Natural killer cell treated with Interleukin-12 subunit alpha and Interleukin-12 subunit beta and Interleukin-15 and Interleukin-18, amount 100 ng/mL, for 72 hours (primary cell): Measurements from ENCODE around the gene VWA8. TPM values are rescaled to one million over a fixed set of nuclear protein-coding genes. Genes with fewer than 3 reads are reported as not detected.
"Not testable (repeated sequence)": the region's sequence is repeated elsewhere in the genome, so short reads cannot be mapped to it uniquely, and the experiment has no call there.

Experiments used
- ATAC-seq, 2 donors: fragments of 150-1000 bp; cut with Tn5 transposase in 1 of 2; sonication (Bioruptor Pico), chemical (Tn5 transposase) in 1 of 2; 2 replicates each; pipeline ENCODE4 v1.10.0; 2021
- DNase-seq: peaks from one replicate; pipeline ENCODE4 v3.0.0; 2022; ENCODE audit warnings: low spot score
- H3K27ac Mint-ChIP-seq, 2 donors: 1 replicate in 1 of 2; 2 replicates in 1 of 2; pipeline ENCODE4 v1.8.0; 2022; ENCODE audit warnings: mixed read lengths in 2 of 2, mild to moderate bottlenecking in 1 of 2, moderate library complexity in 1 of 2
- H3K27me3 Mint-ChIP-seq, 2 donors: 1 replicate in 1 of 2; 2 replicates in 1 of 2; pipeline ENCODE4 v1.8.0; 2022; ENCODE audit warnings: mixed read lengths in 2 of 2
- H3K36me3 Mint-ChIP-seq: one replicate; pipeline ENCODE4 v1.8.0; 2022; ENCODE audit warnings: mixed read lengths
- H3K4me1 Mint-ChIP-seq, 2 donors: 1 replicate in 1 of 2; 2 replicates in 1 of 2; pipeline ENCODE4 v1.8.0; 2022; ENCODE audit warnings: low read depth in 2 of 2, mixed read lengths in 2 of 2, mild to moderate bottlenecking in 1 of 2
- H3K4me3 Mint-ChIP-seq: one replicate; pipeline ENCODE4 v1.8.0; 2022; ENCODE audit warnings: mixed read lengths
- H3K9me3 Mint-ChIP-seq: 2 replicates; pipeline ENCODE4 v1.8.0; 2022; ENCODE audit warnings: mixed read lengths
- total RNA-seq, 2 donors: library from RNA; stranded (reverse); gene quantifications; one replicate each; pipeline ENCODE4 v1.2.3, GENCODE V29; 2022

VWA8 gene
- total RNA-seq, 2 donors from 2014 or later, result 15.6 to 24.0 TPM

- no peak overlapping the region for H3K4me3 Mint-ChIP-seq
- peaks cover 6% of the 10 kb centered on the region for H3K36me3 Mint-ChIP-seq
- H3K4me1 Mint-ChIP-seq, result peaks cover 3 to 4% of the 10 kb centered on the region in 2 donors
- peak in 1 of 2 donors; percentile 76 for ATAC-seq
- H3K9me3 Mint-ChIP-seq, result no peaks in the 10 kb centered on the region
- no peak overlapping the region for H3K27ac Mint-ChIP-seq
- H3K27me3 Mint-ChIP-seq, result no peaks in the 10 kb centered on the region
- DNase-seq, result no peak
These were observed 55.2 kb downstream of the VWA8 start for GRCh38 chr13:41905600-41906254.

DNA sequence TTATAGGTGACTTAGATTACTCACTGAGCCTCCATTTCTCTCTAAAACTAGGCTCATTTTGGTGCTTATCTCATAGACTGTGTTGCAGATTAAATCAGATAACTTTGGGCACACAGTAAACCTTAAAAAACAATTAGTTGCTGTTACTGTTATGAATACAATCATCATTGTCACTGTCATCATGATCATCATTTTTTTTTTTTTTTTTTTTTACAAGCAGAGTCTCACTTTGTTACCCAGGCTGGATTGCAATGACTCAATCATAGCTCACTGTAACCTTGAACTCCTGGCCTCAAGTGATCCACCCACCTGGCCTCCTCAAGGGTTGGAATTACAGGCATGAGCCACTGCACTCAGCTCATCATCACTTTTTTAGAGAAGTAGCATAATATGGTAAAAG, 60.0 kb downstream of the VWA8 start:
- DNase-seq (no peak), ATAC-seq (no peak)
- Mint-ChIP-seq H3K9me3 (no peaks in the 10 kb centered on the region), H3K27me3 (no peaks in the 10 kb centered on the region), H3K27ac (no peak overlapping the region), H3K4me1 (peaks cover 4 to 7% of the 10 kb centered on the region in 2 donors), H3K4me3 (no peak overlapping the region), H3K36me3 (no peaks in the 10 kb centered on the region)

DNA sequence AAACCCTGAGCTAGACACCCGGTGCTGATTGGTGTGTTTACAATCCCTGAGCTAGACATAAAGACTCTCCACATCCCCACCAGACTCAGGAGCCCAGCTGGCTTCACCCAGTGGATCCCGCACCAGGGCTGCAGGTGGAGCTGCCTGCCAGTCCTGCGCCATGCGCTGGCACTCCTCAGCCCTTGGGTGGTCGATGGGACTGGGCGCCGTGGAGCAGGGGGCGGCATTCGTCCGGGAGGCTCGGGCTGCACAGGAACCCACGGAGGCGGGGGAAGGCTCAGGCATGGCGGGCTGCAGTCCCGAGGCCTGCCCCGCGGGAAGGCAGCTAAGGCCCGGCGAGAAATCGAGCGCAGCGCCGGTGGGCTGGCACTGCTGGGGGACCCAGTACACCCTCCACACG, 62.5 kb downstream of the VWA8 start:
- not testable (repeated sequence) for H3K4me3 Mint-ChIP-seq, H3K27ac Mint-ChIP-seq, H3K9me3 Mint-ChIP-seq, H3K36me3 Mint-ChIP-seq, DNase-seq, ATAC-seq, H3K27me3 Mint-ChIP-seq, H3K4me1 Mint-ChIP-seq

DNA sequence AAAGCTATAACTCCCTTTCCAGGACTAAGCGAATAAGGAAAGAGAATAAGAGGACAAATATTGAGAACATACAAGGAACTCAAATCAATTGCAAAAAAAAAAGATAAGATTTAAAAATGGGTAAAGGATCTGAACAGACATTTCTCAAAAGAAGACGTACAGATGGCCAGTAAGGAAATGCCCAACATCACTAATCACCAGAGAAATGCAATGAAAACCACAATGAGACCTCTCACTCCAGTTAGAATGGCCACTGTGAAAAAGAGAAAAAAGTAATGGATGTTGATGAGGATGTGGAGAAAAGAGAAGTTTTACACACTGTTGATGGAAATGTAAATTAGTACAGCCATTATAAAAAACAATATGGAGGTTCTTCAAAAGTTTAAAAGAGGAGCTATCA, 63.8 kb downstream of the VWA8 start:
- Mint-ChIP-seq H3K27ac (no peak overlapping the region), H3K4me1 (peaks cover 0 to 7% of the 10 kb centered on the region in 2 donors), H3K4me3 (no peak overlapping the region), H3K27me3 (no peaks in the 10 kb centered on the region), H3K36me3 (no peaks in the 10 kb centered on the region), H3K9me3 (no peaks in the 10 kb centered on the region)
- ATAC-seq (no peak), DNase-seq (no peak)

DNA sequence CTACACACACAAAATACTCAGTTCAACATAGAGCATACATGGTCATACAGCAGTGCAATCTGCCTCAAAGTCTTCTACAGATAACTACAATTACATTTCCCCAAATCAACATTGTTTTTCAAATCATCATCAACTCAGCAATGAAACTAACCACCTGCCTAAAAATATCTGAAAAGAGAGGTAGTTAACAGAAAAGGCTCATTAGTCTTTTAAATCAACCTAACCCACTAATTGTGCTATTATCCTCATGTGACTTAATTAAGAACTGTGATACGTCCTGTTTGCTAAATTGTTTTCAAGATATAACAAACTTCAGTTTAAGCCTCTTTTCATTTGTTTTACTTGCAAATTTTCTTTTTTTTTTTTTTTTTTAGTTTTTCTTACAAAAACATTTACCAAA, 65.4 kb downstream of the VWA8 start:
- no peaks in the 10 kb centered on the region for H3K9me3 Mint-ChIP-seq
- DNase-seq (no peak), ATAC-seq (no peak)
- H3K27ac Mint-ChIP-seq, result no peak overlapping the region
- peaks cover 5% of the 10 kb centered on the region for H3K36me3 Mint-ChIP-seq
- no peak overlapping the region for H3K4me3 Mint-ChIP-seq
- H3K27me3 Mint-ChIP-seq, result no peaks in the 10 kb centered on the region
- H3K4me1 Mint-ChIP-seq, result peaks cover 0 to 7% of the 10 kb centered on the region in 2 donors

DNA sequence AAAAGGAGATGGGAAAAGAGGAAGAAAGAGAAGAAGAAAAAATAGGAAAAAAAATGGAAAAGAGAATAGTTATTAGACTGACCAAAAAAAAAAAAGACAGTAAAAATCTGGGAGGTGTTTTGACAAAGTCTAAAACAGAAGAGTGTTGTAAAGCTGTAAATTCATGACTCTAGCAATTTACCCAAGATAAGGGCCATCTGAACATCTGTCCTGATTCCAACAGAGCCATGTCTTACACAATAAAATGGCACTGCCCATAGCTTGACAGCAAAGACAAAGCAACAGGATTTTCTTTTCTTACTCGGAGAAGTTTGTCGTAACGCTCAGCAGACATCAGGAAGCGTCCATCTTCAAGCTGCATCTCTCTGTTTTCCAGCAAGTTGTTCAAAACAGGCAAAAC, 69.8 kb downstream of the VWA8 start:
- Mint-ChIP-seq H3K4me1 (peaks cover 6 to 8% of the 10 kb centered on the region in 2 donors), H3K27ac (no peak overlapping the region), H3K4me3 (no peak overlapping the region), H3K9me3 (no peaks in the 10 kb centered on the region), H3K27me3 (no peaks in the 10 kb centered on the region), H3K36me3 (peaks cover 16% of the 10 kb centered on the region)
- ATAC-seq, result no peak
- no peak for DNase-seq

- ATAC-seq (no peak), DNase-seq (no peak)
- Mint-ChIP-seq H3K4me3 (no peak overlapping the region), H3K36me3 (peaks cover 36% of the 10 kb centered on the region), H3K4me1 (peaks cover under 1 to 4% of the 10 kb centered on the region in 2 donors), H3K27me3 (no peaks in the 10 kb centered on the region), H3K27ac (no peak overlapping the region), H3K9me3 (no peaks in the 10 kb centered on the region)
These were observed 77.8 kb downstream of the VWA8 start for GRCh38 chr13:41883147-41883546.

- not testable (repeated sequence) for H3K4me3 Mint-ChIP-seq, H3K27ac Mint-ChIP-seq, H3K4me1 Mint-ChIP-seq, ATAC-seq, H3K27me3 Mint-ChIP-seq, DNase-seq, H3K9me3 Mint-ChIP-seq
- peaks cover 35% of the 10 kb centered on the region for H3K36me3 Mint-ChIP-seq
These were observed 79.0 kb downstream of the VWA8 start for GRCh38 chr13:41881890-41882289.

DNA sequence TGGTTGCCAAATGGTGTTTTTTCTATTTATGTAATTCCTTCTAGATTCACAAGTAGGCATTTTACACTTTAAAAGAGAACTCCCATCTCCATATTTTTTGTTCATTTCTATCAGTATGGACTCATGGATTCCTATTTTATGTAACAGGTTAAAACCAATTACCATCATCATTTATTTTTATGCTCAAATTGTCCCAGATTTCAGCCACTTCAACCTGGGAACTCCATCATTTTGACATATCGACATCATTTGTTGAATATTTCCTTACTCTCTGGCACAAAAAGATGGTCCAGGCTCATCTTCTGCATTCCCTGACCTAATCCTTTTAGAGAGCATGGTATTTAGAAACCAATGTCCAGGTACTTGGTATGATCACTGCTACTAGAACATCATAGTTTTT, 79.9 kb downstream of the VWA8 start:
- H3K9me3 Mint-ChIP-seq, result no peaks in the 10 kb centered on the region
- no peak overlapping the region for H3K4me3 Mint-ChIP-seq
- ATAC-seq, result no peak
- H3K27me3 Mint-ChIP-seq, result no peaks in the 10 kb centered on the region
- H3K4me1 Mint-ChIP-seq, result peaks cover 0 to 3% of the 10 kb centered on the region in 2 donors
- H3K36me3 Mint-ChIP-seq, result peaks cover 30% of the 10 kb centered on the region
- no peak for DNase-seq
- no peak overlapping the region for H3K27ac Mint-ChIP-seq

GRCh38 chr13:41864658-41865057, 96.3 kb downstream of the VWA8 start:
- no peak overlapping the region for H3K4me3 Mint-ChIP-seq
- H3K4me1 Mint-ChIP-seq, result peaks cover 6 to 14% of the 10 kb centered on the region in 2 donors
- peaks cover 21% of the 10 kb centered on the region for H3K36me3 Mint-ChIP-seq
- no peaks in the 10 kb centered on the region for H3K27me3 Mint-ChIP-seq
- DNase-seq (no peak), ATAC-seq (no peak)
- no peak overlapping the region for H3K27ac Mint-ChIP-seq
- H3K9me3 Mint-ChIP-seq, result no peaks in the 10 kb centered on the region

DNA sequence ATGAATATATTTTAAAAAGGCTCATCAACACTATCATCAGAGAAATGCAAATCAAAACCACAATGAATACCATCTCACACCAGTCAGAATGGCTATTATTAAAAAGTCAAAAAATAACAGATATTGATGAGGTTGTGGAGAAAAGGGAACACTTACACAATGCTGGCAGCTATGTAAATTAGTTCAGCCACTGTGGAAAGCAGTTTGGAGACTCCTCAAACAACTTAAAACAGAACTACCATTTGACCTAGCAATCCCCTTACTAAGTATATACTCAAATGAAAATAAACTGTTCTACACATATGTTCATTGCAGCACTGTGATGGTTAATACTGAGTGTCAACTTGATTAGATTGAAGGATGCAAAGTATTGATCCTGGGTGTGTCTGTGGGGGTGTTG, 98.2 kb downstream of the VWA8 start:
- not testable (repeated sequence) for DNase-seq, H3K9me3 Mint-ChIP-seq, H3K27ac Mint-ChIP-seq, H3K27me3 Mint-ChIP-seq, H3K4me3 Mint-ChIP-seq, ATAC-seq
- H3K4me1 Mint-ChIP-seq, result peaks cover 6 to 14% of the 10 kb centered on the region in 2 donors
- peaks cover 28% of the 10 kb centered on the region for H3K36me3 Mint-ChIP-seq

GRCh38 chr13:41859565-41859964, 101.3 kb downstream of the VWA8 start:
- ATAC-seq, result no peak
- no peaks in the 10 kb centered on the region for H3K27me3 Mint-ChIP-seq
- no peak for DNase-seq
- no peak overlapping the region for H3K4me3 Mint-ChIP-seq
- peaks cover 6 to 13% of the 10 kb centered on the region in 2 donors for H3K4me1 Mint-ChIP-seq
- peaks cover 26% of the 10 kb centered on the region for H3K36me3 Mint-ChIP-seq
- no peak overlapping the region for H3K27ac Mint-ChIP-seq
- H3K9me3 Mint-ChIP-seq, result no peaks in the 10 kb centered on the region

DNA sequence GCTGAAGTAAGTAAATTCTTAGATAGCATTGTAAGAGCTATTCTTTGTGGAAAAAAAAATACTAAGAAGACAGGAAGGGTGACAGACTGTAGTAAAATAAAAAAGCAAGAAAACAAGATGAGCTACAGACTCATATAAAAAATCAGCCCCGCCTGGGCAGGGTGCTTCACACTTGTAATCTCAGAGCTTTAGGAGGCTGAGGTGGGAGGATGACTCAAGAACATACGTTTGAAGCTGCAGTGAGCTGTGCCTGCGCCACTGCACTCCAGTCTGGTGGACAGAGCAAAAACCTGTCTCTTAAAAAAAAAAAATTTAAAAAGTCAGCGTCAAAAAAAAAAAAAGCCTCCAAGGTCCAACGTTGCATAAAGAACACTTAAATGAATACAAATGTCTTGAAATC, 102.1 kb downstream of the VWA8 start:
- Mint-ChIP-seq H3K27me3 (no peaks in the 10 kb centered on the region), H3K27ac (no peak overlapping the region), H3K9me3 (no peaks in the 10 kb centered on the region), H3K4me3 (no peak overlapping the region), H3K36me3 (peaks cover 30% of the 10 kb centered on the region), H3K4me1 (peaks cover 6 to 9% of the 10 kb centered on the region in 2 donors)
- DNase-seq, result no peak
- no peak for ATAC-seq

GRCh38 chr13:41854758-41855157, 106.2 kb downstream of the VWA8 start:
- H3K9me3 Mint-ChIP-seq, result no peaks in the 10 kb centered on the region

GRCh38 chr13:41851351-41851750, 109.6 kb downstream of the VWA8 start:
- no peak overlapping the region for H3K4me3 Mint-ChIP-seq
- no peak overlapping the region for H3K27ac Mint-ChIP-seq
- H3K9me3 Mint-ChIP-seq, result no peaks in the 10 kb centered on the region
- H3K36me3 Mint-ChIP-seq, result peaks cover 14% of the 10 kb centered on the region
- no peaks in the 10 kb centered on the region for H3K4me1 Mint-ChIP-seq
- no peaks in the 10 kb centered on the region for H3K27me3 Mint-ChIP-seq
- ATAC-seq, result no peak
- DNase-seq, result no peak

More at GRCh38 chr13:41854758-41855157, 106.2 kb downstream of the VWA8 start:
- no peak overlapping the region for H3K27ac Mint-ChIP-seq
- no peak for ATAC-seq
- no peaks in the 10 kb centered on the region for H3K27me3 Mint-ChIP-seq
- no peaks in the 10 kb centered on the region for H3K4me1 Mint-ChIP-seq
- no peak for DNase-seq
- no peak overlapping the region for H3K4me3 Mint-ChIP-seq
- H3K36me3 Mint-ChIP-seq, result peaks cover 21% of the 10 kb centered on the region
